Measurements from ENCODE around the gene UCK2.

DNA sequence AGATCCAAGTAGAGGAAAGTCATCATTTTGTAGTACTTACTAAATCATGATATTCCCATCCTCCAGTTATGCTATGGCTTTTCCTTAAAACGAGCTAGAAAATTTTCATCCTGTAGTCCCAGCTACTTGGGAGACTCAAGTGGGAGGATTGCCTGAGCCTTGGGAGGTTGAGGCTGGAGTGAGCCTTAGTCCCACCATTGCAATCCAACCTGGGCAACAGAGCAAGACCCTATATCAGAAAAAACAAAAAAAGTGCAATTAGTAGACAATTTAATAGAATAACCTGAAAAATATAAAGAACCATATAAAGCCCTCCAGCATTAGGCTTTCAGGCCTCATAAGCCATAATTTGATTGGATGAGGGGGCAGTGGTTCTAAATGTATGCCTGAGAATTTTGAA is 6.8 kb downstream of the UCK2 start:
- TF ChIP-seq, protein P1, sequence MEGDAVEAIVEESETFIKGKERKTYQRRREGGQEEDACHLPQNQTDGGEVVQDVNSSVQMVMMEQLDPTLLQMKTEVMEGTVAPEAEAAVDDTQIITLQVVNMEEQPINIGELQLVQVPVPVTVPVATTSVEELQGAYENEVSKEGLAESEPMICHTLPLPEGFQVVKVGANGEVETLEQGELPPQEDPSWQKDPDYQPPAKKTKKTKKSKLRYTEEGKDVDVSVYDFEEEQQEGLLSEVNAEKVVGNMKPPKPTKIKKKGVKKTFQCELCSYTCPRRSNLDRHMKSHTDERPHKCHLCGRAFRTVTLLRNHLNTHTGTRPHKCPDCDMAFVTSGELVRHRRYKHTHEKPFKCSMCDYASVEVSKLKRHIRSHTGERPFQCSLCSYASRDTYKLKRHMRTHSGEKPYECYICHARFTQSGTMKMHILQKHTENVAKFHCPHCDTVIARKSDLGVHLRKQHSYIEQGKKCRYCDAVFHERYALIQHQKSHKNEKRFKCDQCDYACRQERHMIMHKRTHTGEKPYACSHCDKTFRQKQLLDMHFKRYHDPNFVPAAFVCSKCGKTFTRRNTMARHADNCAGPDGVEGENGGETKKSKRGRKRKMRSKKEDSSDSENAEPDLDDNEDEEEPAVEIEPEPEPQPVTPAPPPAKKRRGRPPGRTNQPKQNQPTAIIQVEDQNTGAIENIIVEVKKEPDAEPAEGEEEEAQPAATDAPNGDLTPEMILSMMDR (IDR thresholded peaks at IDR 0.05; ENCODE audit: low read depth, low read length, poor library complexity, severe bottlenecking), result no peak
- TF ChIP-seq EZH2phosphoT487 (IDR thresholded peaks at IDR 0.05; ENCODE audit: borderline replicate concordance, low read length), result no peak
